Activated CD4-positive, alpha-beta T cell treated with anti-CD3 and anti-CD28 coated beads, Interleukin-2, Interleukin-6, amounts not matched to agents 100 ng/mL and 50 ng/mL, durations not matched to agents 16 hours and 8 hours (primary cell): ENCODE results near the gene FAM83E.

Source experiments
- DNase-seq: peaks from one replicate; pipeline ENCODE4 v3.0.0-alpha.2; 2020

FAM83E gene

GRCh38 chr19:48571378-48572162 lies 43.3 kb downstream of the FAM83E start:
- no peak for DNase-seq

GRCh38 chr19:48569814-48570213 lies 45.1 kb downstream of the FAM83E start:
- DNase-seq, result no peak

- no peak for DNase-seq
Observed at GRCh38 chr19:48568345-48568886, 46.5 kb downstream of the FAM83E start.

GRCh38 chr19:48565090-48565489 lies 49.8 kb downstream of the FAM83E start:
- DNase-seq, result no peak
